Mesodermal cell (in vitro differentiated cells): ENCODE results near the gene CDC23.
"Not testable (repeated sequence)": the region's sequence is repeated elsewhere in the genome, so short reads cannot be mapped to it uniquely, and the experiment has no call there.

ENCODE experiments used
- H3K27ac ChIP-seq: 2 replicates; pipeline ENCODE4 v1.7.0; 2013; ENCODE audit warnings: mild to moderate bottlenecking, low read depth, low read length, moderate library complexity; ENCODE audit not compliant: severe bottlenecking
- H3K36me3 ChIP-seq: 2 replicates; pipeline ENCODE4 v1.7.1; 2013; ENCODE audit warnings: mild to moderate bottlenecking, low read length, moderate library complexity; ENCODE audit not compliant: control insufficient read depth, insufficient read depth
- H3K4me1 ChIP-seq: one replicate; pipeline ENCODE4 v1.7.1; 2013; ENCODE audit warnings: mild to moderate bottlenecking, low read length; ENCODE audit not compliant: insufficient read depth, control insufficient read depth, poor library complexity, severe bottlenecking
- H3K4me3 ChIP-seq: 2 replicates; pipeline ENCODE4 v1.7.0; 2013; ENCODE audit warnings: low read length, control low read depth, mild to moderate bottlenecking; ENCODE audit not compliant: insufficient read depth, poor library complexity, severe bottlenecking; ENCODE audit errors: extremely low read depth
- H3K9me3 ChIP-seq: 2 replicates; pipeline ENCODE4 v1.7.1; 2013; ENCODE audit warnings: mild to moderate bottlenecking, low read length, moderate library complexity; ENCODE audit not compliant: control insufficient read depth
- WGBS, 2 experiments: methylation state at CpG; one replicate each; pipeline ENCODE4 v1.1.5; 2013; ENCODE audit warnings: missing lambda C conversion rate in 2 of 2; ENCODE audit not compliant: insufficient coverage in 2 of 2; 5-methylcytosine and 5-hydroxymethylcytosine counted together

Gene CDC23

GRCh38 chr5:138148811-138149210 is 64.3 kb downstream of the CDC23 start:
- Histone ChIP-seq H3K27ac (no peak overlapping the region), H3K36me3 (no peaks in the 10 kb centered on the region), H3K4me3 (no peak overlapping the region), H3K9me3 (no peaks in the 10 kb centered on the region), H3K4me1 (peaks cover 4% of the 10 kb centered on the region)
- no CpG with 5 or more reads among the region's 1 CpG for WGBS, 2 experiments

- not testable (repeated sequence) for H3K4me3 ChIP-seq, H3K27ac ChIP-seq, H3K4me1 ChIP-seq, H3K9me3 ChIP-seq, H3K36me3 ChIP-seq
- WGBS, 2 experiments, result 88 to 92% methylated on average over 1 to 4 of the region's 6 CpGs
These were observed 69.5 kb downstream of the CDC23 start for GRCh38 chr5:138143578-138143977.

GRCh38 chr5:138141734-138142133 is 71.4 kb downstream of the CDC23 start:
- Histone ChIP-seq H3K27ac (no peak overlapping the region), H3K9me3 (no peaks in the 10 kb centered on the region), H3K4me1 (no peaks in the 10 kb centered on the region), H3K36me3 (no peaks in the 10 kb centered on the region), H3K4me3 (no peak overlapping the region)
- WGBS, 2 experiments, result 80% methylated on average over 1 of the region's 1 CpG; no CpG with 5 or more reads in 1 of the 2 experiments

- H3K4me1 ChIP-seq, result no peaks in the 10 kb centered on the region
- 78 to 89% methylated on average over 1 to 3 of the region's 4 CpGs for WGBS, 2 experiments
- H3K36me3 ChIP-seq, result no peaks in the 10 kb centered on the region
- H3K9me3 ChIP-seq, result no peaks in the 10 kb centered on the region
- H3K4me3 ChIP-seq, result no peak overlapping the region
- H3K27ac ChIP-seq, result no peak overlapping the region
These were observed 72.9 kb downstream of the CDC23 start for GRCh38 chr5:138140268-138140667.

- Histone ChIP-seq H3K9me3 (no peaks in the 10 kb centered on the region), H3K4me1 (no peaks in the 10 kb centered on the region), H3K27ac (no peak overlapping the region), H3K4me3 (peak overlapping the region; percentile 53), H3K36me3 (no peaks in the 10 kb centered on the region)
- 93 to 100% methylated on average over 1 of the region's 3 CpGs for WGBS, 2 experiments
These were observed 73.4 kb downstream of the CDC23 start for GRCh38 chr5:138139781-138140090.

- Histone ChIP-seq H3K27ac (no peak within 1 kb of the TSS), H3K4me1 (no peaks in the 10 kb centered on the region), H3K9me3 (no peaks in the 10 kb centered on the region), H3K4me3 (peak within 1 kb of the TSS; percentile 53), H3K36me3 (no peaks in the 10 kb centered on the region)
- WGBS, 2 experiments, result 2 to 4% methylated on average over 16 to 20 of the region's 31 CpGs
These were observed 74.0 kb downstream of the CDC23 start, which contains the start of gene NME5 for GRCh38 chr5:138138949-138139780. Gene NME5 (minus strand): TSS chr5:138139428. CDS start chr5:138138780, 648 bp downstream.
